Astrocyte of the cerebellum (primary cell): ENCODE data around the gene OARD1.
A peak's percentile ranks its signal among the peaks of the same experiment; 100 is the strongest.

Experiments
- DNase-seq: peaks from one replicate; pipeline ENCODE4 v3.0.0-alpha.2; 2011; ENCODE audit warnings: low read depth
- H3K4me3 ChIP-seq: 2 replicates; pipeline ENCODE4 v1.5.1; 2011; ENCODE audit warnings: mild to moderate bottlenecking, low read depth, low read length, moderate library complexity
- CTCF ChIP-seq: IDR thresholded peaks from 2 replicates; pipeline ENCODE4 v1.5.1; 2012; ENCODE audit warnings: low read length, low read depth, moderate library complexity, mild to moderate bottlenecking; ENCODE audit errors: missing control alignments
- in situ Hi-C: cut with HindIII; loops from 2 replicates; pipeline ENCODE4 v1.10.0; 2017; ENCODE audit warnings: low sequenced_read_pairs

The OARD1 gene

GRCh38 chr6:41040101-41040939, 31.8 kb downstream of the OARD1 start:
- H3K4me3 ChIP-seq: no peak overlapping the region
- no peak for TF ChIP-seq CTCF
- DNase-seq: no peak
- in situ Hi-C loops: no loop called here

GRCh38 chr6:41039060-41039998, 32.8 kb downstream of the OARD1 start, which contains the start of gene UNC5CL:
Gene UNC5CL, minus strand, starts transcription at chr6:41039221. Its CDS starts 4,147 bp downstream, at chr6:41035074.
- no peak for DNase-seq
- no peak within 1 kb of the TSS for H3K4me3 ChIP-seq
- in situ Hi-C loops: no loop called here
- TF ChIP-seq CTCF: peak; percentile 65

GRCh38 chr6:41038205-41038604, 34.0 kb downstream of the OARD1 start:
- no peak for DNase-seq
- TF ChIP-seq CTCF: no peak
- H3K4me3 ChIP-seq: no peak overlapping the region
- in situ Hi-C loops: no loop called here

- TF ChIP-seq CTCF: no peak
- no peak overlapping the region for H3K4me3 ChIP-seq
- no peak for DNase-seq
- in situ Hi-C loops: no loop called here
Observed at GRCh38 chr6:41037107-41037900, 34.9 kb downstream of the OARD1 start.

- DNase-seq: no peak
- H3K4me3 ChIP-seq: no peak overlapping the region
- TF ChIP-seq CTCF: no peak
- in situ Hi-C loops: no loop called here
Observed at GRCh38 chr6:41036601-41037000, 35.6 kb downstream of the OARD1 start.

- no peak overlapping the region for H3K4me3 ChIP-seq
- TF ChIP-seq CTCF: no peak
- in situ Hi-C loops: no loop called here
- DNase-seq: no peak
Observed at GRCh38 chr6:41036186-41036585, 36.0 kb downstream of the OARD1 start.
